SK-N-SH (cell line): Measurements from ENCODE around the gene KIAA0513.

Experiments used
- MAX ChIP-seq: IDR thresholded peaks from 2 replicates; pipeline ENCODE4 v1.4.0; 2012; ENCODE audit warnings: low read depth
- POLR2AphosphoS5 ChIP-seq: IDR thresholded peaks from 2 replicates; pipeline ENCODE4 v1.6.1; 2012; ENCODE audit warnings: low read depth, low read length
- RAD21 ChIP-seq: IDR thresholded peaks from 2 replicates; pipeline ENCODE4 v1.6.1; 2012; ENCODE audit warnings: mild to moderate bottlenecking, low read length
- RCOR1 ChIP-seq: fragments of 150-350 bp; IDR thresholded peaks from 2 replicates; pipeline ENCODE4 v1.6.1; 2017; ENCODE audit warnings: antibody characterized with exemption, low read length
- RFX5 ChIP-seq: IDR thresholded peaks from 2 replicates; pipeline ENCODE4 v1.6.1; 2012; ENCODE audit warnings: mild to moderate bottlenecking, improper control_type of control experiment, low read length
- YY1 ChIP-seq: IDR thresholded peaks from 2 replicates; pipeline ENCODE4 v1.4.0; 2012; ENCODE audit warnings: low read depth, mild to moderate bottlenecking
- TF ChIP-seq, protein P1 (sequence below): fragments of 200-600 bp; sonication (generic); IDR thresholded peaks from 2 replicates; pipeline ENCODE4 v1.6.1; 2017; ENCODE audit warnings: antibody characterized with exemption, mild to moderate bottlenecking, moderate library complexity
- TF ChIP-seq, protein P2 (sequence below): IDR thresholded peaks from 2 replicates; pipeline ENCODE4 v1.4.0; 2012; ENCODE audit warnings: low read depth, borderline replicate concordance
- TF ChIP-seq, protein P3 (sequence below): fragments of 150-350 bp; IDR thresholded peaks from 2 replicates; pipeline ENCODE4 v1.6.1; 2016; ENCODE audit warnings: mild to moderate bottlenecking, low read depth, low read length

- TF ChIP-seq POLR2AphosphoS5 = no peak
- no peak for TF ChIP-seq MAX
- no peak for TF ChIP-seq RFX5
- TF ChIP-seq, protein P1, sequence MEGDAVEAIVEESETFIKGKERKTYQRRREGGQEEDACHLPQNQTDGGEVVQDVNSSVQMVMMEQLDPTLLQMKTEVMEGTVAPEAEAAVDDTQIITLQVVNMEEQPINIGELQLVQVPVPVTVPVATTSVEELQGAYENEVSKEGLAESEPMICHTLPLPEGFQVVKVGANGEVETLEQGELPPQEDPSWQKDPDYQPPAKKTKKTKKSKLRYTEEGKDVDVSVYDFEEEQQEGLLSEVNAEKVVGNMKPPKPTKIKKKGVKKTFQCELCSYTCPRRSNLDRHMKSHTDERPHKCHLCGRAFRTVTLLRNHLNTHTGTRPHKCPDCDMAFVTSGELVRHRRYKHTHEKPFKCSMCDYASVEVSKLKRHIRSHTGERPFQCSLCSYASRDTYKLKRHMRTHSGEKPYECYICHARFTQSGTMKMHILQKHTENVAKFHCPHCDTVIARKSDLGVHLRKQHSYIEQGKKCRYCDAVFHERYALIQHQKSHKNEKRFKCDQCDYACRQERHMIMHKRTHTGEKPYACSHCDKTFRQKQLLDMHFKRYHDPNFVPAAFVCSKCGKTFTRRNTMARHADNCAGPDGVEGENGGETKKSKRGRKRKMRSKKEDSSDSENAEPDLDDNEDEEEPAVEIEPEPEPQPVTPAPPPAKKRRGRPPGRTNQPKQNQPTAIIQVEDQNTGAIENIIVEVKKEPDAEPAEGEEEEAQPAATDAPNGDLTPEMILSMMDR = no peak
- TF ChIP-seq RCOR1 = no peak
- TF ChIP-seq, protein P2, sequence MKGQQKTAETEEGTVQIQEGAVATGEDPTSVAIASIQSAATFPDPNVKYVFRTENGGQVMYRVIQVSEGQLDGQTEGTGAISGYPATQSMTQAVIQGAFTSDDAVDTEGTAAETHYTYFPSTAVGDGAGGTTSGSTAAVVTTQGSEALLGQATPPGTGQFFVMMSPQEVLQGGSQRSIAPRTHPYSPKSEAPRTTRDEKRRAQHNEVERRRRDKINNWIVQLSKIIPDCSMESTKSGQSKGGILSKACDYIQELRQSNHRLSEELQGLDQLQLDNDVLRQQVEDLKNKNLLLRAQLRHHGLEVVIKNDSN = no peak
- TF ChIP-seq, protein P3, sequence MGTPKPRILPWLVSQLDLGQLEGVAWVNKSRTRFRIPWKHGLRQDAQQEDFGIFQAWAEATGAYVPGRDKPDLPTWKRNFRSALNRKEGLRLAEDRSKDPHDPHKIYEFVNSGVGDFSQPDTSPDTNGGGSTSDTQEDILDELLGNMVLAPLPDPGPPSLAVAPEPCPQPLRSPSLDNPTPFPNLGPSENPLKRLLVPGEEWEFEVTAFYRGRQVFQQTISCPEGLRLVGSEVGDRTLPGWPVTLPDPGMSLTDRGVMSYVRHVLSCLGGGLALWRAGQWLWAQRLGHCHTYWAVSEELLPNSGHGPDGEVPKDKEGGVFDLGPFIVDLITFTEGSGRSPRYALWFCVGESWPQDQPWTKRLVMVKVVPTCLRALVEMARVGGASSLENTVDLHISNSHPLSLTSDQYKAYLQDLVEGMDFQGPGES = no peak
- TF ChIP-seq YY1 = no peak
- no peak for TF ChIP-seq RAD21
Measured at GRCh38 chr16:85140455-85141012, 112.9 kb downstream of the KIAA0513 start.
